Epithelial cell of proximal tubule (primary cell): ENCODE results near the gene SAPCD2. TPM values are rescaled to one million over a fixed set of nuclear protein-coding genes. Genes with fewer than 3 reads are reported as not detected.
A peak's percentile ranks its signal among the peaks of the same experiment; 100 is the strongest.

Source experiments
- DNase-seq: peaks from one replicate; pipeline ENCODE4 v3.0.0-alpha.2; 2011; ENCODE audit warnings: low read depth
- H3K4me3 ChIP-seq: 2 replicates; pipeline ENCODE4 v1.5.1; 2011; ENCODE audit warnings: low read depth, mild to moderate bottlenecking, low read length
- CTCF ChIP-seq: conservative IDR thresholded peaks from 2 replicates; pipeline ENCODE4 v1.5.1; 2012; ENCODE audit warnings: low read depth, mild to moderate bottlenecking, low read length
- total RNA-seq: library from RNA; depleted of rRNA; stranded (reverse); fragments of >200 nt; gene quantifications from 2 replicates; pipeline ENCODE4 v1.2.3, GENCODE V29; 2015

Gene SAPCD2
- total RNA-seq, 1 donor from 2014 or later, result 25.6 TPM

DNA sequence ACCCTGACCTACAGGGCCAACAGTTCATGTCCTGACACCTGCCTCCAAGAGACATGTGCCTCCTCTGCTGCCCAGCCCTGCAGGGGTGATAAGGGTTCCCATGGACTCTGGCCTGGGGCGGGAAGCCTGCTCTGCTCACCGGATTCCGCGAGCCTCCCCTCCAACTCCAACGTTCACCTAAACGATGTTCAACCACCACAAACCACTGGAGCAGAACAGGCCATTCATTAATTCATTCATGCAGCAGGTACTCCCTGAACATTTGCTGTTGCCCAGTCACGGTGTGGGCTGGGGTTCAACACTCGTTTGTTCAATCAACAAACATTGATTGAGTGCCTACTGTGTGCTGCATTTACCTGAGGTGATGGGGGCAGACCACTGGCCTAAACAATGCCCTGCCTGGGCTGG lies 3.6 kb upstream of the SAPCD2 start:
- no peak overlapping the region for H3K4me3 ChIP-seq
- TF ChIP-seq CTCF, result no peak
- no peak for DNase-seq

GRCh38 chr9:137071282-137071681 lies 925 bp upstream of the SAPCD2 start:
- TF ChIP-seq CTCF, result no peak
- H3K4me3 ChIP-seq, result peak overlapping the region; percentile 55
- DNase-seq, result no peak

DNA sequence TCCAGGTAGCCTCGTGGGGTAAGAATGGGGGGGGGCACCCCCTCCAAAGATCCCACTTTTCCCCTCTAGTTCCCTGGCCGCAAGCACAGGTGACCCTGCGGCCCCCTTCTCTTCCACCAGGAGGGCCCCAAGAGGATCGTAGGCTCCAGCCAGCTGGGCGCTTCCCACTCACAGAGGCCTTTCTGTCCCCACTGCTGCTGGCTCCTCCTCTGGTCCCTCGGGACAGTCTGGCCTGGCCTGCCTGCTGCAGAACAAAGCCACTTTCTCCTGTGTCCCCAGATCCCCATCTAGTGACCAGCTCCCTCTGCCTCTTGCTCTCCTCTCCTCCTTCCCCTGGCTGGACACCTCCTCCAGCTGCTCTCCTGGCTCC lies 534 bp upstream of the SAPCD2 start:
- peak overlapping the region; percentile 55 for H3K4me3 ChIP-seq
- DNase-seq, result no peak
- peak; percentile 17 for TF ChIP-seq CTCF

- DNase-seq, result no peak
- TF ChIP-seq CTCF, result no peak
- peak overlapping the region; percentile 55 for H3K4me3 ChIP-seq
Observed at GRCh38 chr9:137069508-137070091, 757 bp downstream of the SAPCD2 start.

DNA sequence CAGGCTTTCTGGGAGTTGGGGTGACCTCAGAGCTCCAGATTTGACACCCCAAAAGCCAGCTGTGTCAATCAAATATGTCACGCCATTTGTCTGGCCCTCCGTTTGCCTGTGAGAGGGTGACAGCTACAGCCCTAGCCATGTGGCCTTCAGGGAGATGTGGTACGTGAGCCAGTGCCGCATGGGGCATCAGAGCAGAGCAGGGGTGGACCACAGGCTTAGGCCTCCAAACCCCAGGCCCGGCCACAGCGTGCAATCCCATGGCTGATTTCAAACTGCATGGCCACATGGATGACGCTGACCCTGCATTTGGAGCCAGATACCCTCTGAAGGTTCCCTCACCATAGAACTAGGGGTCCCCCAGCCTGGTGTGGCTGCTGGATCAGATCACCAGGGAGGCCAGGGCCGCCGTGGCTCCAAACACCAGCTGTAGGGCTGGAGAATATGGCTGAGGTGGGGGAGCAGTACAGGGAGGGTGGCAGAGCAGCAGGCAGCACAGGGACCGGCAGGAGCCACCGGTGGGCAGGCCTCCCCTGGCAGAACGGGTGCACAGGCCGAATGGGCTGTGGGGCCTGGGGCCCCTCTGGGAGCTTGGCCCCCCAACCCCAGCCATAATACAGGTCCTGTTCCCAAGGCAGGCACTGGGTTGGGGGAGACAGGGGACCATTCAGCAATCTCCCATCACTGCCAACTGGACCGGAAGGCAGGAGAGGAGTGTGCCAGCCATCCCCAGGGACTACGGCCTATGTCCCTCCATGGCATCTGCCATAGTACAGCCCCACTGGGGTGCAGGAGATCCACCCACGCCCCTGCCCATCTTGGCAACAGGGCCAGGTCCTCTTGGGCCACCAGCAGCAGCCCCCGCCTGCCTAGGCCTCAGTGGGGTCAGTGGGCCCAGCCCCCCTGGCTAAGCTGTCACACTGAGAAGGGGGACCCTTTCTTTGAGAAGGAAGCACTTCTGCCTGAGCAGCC lies 1.5 kb downstream of the SAPCD2 start:
- peak overlapping the region; percentile 44 for H3K4me3 ChIP-seq

DNA sequence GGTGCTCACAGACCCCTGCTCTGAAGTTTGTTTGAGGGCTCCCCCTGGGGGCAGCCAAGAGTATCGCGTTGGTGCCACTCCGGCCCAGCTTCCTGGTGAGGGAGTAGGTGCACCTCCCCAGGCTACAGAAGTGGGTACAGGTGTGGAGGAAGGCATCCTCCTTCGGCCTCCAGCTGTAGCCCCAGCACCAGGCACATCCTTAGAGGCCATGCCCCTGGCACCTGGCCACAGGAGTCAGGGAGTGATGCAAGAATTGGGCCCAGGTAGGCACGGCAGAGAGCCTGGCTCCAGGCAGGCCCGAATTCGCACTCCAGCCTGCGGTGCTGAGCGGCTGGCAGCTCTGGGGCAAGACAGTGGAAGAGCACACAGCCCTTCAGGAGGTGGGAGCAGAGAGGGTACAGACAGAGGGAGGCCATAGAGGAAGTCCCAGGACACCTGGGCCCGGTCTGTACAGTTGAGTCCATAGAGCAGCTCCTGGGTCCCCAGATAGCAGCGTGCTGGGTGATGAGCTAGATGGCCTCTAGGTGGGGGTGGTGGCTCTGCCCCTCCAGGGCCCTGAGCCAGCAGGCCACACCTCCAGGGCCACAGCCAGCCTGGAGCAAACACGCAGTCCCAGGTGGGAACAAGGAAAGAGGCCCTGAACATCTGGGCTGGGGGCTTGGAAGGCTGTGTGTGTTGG lies 2.4 kb downstream of the SAPCD2 start:
- peak; percentile 79 for TF ChIP-seq CTCF
- DNase-seq, result no peak
- no peak overlapping the region for H3K4me3 ChIP-seq

More for the DNA sequence above, 1.5 kb downstream of the SAPCD2 start:
- no peak for DNase-seq
- no peak for TF ChIP-seq CTCF
